Epidermal melanocyte (primary cell): ENCODE data around the gene ABCD3.

Experiments used
- DNase-seq: peaks from one replicate; pipeline ENCODE4 v3.0.0; 2011; ENCODE audit warnings: low spot score; ENCODE audit not compliant: insufficient read length

The ABCD3 gene

DNA sequence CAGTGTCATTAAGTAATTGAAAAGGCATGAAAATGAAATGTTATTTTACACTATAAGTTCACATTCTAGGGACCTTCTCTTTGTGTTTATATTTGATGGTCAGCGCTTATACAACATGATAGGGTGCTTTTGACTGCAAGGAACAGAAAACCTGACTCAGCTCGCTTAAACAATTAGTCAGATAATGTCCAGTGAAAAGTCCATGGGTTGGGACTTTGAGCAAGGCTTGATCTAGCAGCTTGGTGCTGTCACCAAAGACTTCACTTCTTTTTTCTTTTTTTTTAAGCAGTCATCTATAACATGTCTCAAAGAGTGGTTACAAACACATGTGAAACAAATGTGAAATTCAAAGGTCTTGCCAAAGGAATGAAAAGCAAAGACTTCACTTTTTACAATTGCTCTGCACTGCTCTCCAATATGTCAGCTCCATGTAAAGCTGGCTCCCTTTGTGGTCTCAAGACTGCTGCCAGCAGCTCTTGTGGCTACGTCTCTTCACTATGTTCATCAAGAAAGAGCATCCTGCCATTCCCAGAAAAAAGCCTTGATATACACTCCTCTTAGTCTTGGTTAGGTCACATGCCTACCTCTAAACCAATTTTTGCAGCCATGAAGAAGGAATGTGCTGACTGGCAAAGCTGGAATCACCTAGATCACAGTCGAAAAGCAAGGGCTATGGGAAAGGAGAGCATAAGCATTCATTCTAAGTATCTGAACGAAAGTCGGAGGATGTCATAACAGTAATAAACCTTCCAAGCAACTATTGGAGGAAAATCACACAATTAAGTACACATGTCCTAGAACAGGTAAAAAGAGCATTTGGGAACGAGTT is 108.2 kb downstream of the ABCD3 start:
- no peak for DNase-seq

DNA sequence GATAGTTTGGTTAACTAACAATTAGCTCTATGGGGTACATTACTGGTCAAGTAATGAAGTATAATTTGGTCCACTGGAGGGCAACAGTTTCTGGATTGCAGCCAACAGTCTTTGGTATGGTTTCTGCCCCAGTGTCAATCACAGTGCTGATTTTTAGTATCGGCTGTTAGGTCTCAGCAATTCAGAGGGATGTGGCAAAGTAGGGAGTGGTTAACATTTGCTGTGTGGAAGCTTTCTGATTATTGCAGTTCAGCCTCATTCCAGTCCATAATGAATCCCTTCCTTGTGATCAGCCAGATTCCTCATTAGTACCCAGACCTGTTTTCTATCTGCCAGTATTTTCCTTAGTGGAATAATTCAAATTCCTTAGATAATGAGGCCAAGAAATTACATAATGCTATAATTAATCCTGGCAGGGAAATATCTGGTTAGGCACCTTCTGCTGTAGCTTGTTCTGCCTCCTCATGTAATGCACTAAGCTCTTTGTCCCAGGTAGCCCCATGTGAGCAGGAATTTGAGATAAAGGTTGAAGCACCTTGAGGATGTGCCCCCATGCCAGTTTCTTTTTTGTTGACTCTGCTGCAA is 109.3 kb downstream of the ABCD3 start:
- no peak for DNase-seq

- no peak for DNase-seq
Observed at GRCh38 chr1:94528299-94528698, 110.1 kb downstream of the ABCD3 start.

DNA sequence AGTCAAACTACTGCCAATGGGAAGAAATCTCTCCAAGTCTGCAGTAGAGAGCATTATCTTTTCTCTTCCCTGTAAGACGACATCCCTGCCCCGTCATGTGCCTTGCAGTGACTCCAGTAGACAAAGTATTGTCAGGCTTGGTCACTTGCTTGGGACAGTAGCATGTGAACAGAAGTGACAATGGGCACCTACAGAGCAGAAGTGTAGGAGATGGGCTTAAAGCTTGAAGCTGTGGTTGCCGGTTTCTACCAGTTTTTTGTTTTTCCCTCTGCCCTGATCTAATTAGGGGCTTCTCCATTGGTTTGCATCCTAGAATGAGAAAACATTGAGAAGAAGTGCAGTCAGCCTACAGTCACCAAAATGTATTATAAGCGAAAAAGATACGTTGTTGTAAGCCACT is 110.6 kb downstream of the ABCD3 start:
- no peak for DNase-seq

GRCh38 chr1:94529416-94529815 is 111.2 kb downstream of the ABCD3 start:
- no peak for DNase-seq

DNA sequence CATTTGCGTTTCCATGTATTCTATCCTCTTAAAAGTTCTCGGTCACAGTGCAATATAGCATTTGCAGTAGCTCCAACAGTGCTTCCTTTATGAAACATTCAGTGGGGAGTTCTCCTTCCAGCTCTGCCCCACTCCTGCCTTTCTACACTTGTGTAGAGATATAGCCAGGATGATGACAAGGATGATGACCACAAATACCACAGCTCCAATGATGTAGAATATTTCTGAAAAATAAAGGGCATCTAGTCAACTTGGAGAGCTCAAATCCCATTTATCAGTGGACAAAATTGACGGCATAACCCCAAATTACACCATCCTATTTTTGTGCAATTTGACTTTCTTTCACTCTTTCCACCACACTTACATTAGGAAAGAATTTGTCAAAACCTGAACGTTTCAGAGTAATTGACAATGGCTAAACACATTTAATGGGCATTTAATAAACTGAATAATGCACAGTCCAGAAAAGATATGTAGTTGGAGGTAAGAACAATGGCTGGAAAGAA is 112.2 kb downstream of the ABCD3 start:
- DNase-seq: no peak

DNA sequence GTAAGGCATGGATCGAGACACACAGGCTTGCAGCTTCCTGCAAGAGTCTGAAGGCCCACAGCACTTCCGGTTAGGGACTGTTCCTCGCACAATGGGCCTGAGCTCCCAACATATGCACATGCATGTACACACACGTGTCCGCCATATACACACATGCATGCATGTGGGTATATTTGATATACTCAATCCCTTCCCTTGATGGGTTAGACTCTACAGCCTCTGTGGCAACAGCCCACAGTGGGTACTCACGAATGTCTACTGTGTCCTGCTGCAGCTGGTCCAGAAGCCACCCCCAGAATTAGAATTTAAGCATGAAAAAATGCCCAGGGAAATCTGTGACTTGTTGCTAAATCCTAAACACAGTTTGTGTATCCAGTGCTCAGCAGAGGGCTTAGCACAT is 113.5 kb downstream of the ABCD3 start:
- DNase-seq: no peak

- no peak for DNase-seq
Observed at GRCh38 chr1:94532077-94532476, 113.9 kb downstream of the ABCD3 start.

GRCh38 chr1:94535095-94535494 is 116.9 kb downstream of the ABCD3 start:
- no peak for DNase-seq

DNA sequence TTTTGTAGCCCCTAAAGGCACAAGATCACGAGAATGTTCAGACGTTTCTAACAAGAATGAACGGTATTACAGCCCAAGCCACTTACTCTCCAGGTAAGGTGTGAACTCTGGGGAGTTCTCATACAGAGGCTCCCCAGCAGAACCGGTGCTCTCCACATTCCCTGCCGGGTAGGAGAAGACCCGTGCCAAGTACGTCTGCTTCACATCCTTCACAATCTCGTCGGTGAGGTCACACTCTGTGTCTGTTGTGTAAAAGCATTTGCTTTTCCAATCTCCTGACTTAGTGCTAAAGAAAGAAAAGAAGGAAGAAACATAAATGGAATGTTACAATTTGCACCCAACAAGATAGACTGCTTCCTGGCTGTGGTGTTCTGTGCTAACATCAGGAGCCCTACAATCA is 117.7 kb downstream of the ABCD3 start:
- DNase-seq: no peak

GRCh38 chr1:94537254-94537653 is 119.1 kb downstream of the ABCD3 start:
- no peak for DNase-seq

- no peak for DNase-seq
Observed at GRCh38 chr1:94538243-94538827, 120.1 kb downstream of the ABCD3 start.

DNA sequence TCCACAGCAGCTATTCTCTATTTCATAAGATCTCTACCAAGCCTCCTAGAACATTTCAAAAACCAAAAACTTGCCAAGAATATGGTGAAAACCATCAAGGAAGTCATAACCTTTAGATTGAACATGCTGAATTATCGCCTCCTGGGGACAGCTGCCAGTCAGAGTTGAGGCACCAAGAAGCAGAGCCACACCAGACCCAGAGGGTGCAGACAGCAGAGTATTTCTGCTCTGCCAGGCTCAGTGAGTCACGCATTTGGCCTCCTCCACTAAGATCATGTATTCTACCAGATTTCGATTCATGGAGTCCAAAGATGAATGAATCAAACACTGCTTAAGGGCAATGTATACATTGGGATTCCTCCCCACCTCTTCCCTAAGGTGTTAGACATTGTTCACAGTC is 121.3 kb downstream of the ABCD3 start:
- DNase-seq: no peak

GRCh38 chr1:94540440-94541245 is 122.5 kb downstream of the ABCD3 start:
- DNase-seq: no peak

DNA sequence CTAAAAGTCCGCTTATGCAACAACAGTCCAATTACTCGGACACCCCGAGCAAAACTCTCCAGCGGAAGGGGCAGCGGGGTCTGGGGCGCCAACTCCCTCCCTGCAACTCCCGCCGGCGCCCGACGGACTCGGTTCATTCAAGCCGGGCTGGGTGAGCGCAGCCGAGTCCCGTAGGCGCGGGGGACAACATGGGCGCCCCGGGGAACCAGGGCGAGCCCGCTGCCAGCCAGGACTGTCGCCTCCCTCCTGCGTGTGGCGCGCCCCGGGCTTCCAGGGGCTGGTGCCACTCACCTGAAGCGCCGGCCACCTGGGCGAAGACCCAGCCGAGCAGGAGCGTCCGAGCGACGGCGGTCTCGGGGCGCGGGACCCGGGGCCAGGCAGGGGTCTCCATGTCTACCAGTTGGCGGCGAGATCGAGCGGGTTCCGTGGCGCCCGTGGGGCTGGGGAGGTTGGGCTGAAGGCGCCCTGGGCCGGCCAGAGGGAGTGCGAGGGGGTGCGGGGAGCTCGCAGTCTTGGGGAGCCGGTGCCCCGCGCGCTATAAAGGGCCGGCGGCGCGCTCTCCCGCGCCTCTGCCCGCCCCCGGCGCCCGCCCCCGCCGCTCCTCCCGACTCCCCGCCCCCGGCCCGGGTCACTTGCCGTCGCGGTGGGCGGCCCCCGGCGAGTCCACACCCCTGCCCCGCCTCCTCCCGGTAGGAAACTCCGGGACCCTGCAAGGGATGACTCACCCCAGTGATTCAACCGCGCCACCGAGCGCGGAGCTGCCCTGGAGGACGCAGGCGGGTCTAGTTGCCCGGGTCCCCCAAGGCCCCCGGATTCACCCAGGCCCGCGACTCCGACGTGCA is 123.3 kb downstream of the ABCD3 start, which contains the start of gene F3:
Gene F3, minus strand, starts transcription at position 514 of the 842 bp plus-strand sequence. Its CDS starts 123 bp downstream, at position 391.
- peak; percentile 62 for DNase-seq

- no peak for DNase-seq
Observed at GRCh38 chr1:94542088-94542870, 124.1 kb downstream of the ABCD3 start.

- DNase-seq: no peak
Observed at GRCh38 chr1:94543001-94543400, 124.8 kb downstream of the ABCD3 start.

- DNase-seq: no peak
Observed at GRCh38 chr1:94543893-94544635, 125.9 kb downstream of the ABCD3 start.
